Liver (tissue), 9 donors: ENCODE measurements around the gene SLC10A4. TPM values are rescaled to one million over a fixed set of nuclear protein-coding genes. Genes with fewer than 3 reads are reported as not detected.

Experiments used
- DNase-seq: peaks from one replicate; pipeline ENCODE4 v3.0.0-alpha.2; 2017; ENCODE audit warnings: low spot score
- H3K27ac ChIP-seq, 2 donors: one replicate each; pipeline ENCODE4 v1.7.0; 2013; ENCODE audit warnings: inconsistent platforms in 2 of 2, low read length in 2 of 2, control low read depth in 1 of 2, low read depth in 1 of 2, mild to moderate bottlenecking in 1 of 2
- H3K27me3 ChIP-seq, 4 donors: one replicate each; pipeline versions ENCODE4 v1.6.1 to v1.7.0; 2013; ENCODE audit warnings: low read length in 3 of 4, inconsistent platforms in 1 of 4, mild to moderate bottlenecking in 1 of 4, moderate library complexity in 1 of 4; ENCODE audit not compliant: control insufficient read depth in 4 of 4, insufficient read depth in 4 of 4
- H3K36me3 ChIP-seq, 4 donors: one replicate each; pipeline versions ENCODE4 v1.6.1 to v1.7.0; 2013; ENCODE audit warnings: low read length in 3 of 4, mild to moderate bottlenecking in 3 of 4, low read depth in 1 of 4, moderate library complexity in 1 of 4; ENCODE audit not compliant: control insufficient read depth in 4 of 4, insufficient read depth in 3 of 4
- H3K4me1 ChIP-seq, 4 donors: one replicate each; pipeline versions ENCODE4 v1.6.1 to v1.7.0; 2013; ENCODE audit warnings: low read length in 3 of 4, mild to moderate bottlenecking in 3 of 4, moderate library complexity in 1 of 4; ENCODE audit not compliant: control insufficient read depth in 4 of 4, insufficient read depth in 4 of 4
- H3K4me3 ChIP-seq, 3 donors: one replicate each; pipeline versions ENCODE4 v1.6.1 to v1.7.0; 2013; ENCODE audit warnings: low read length in 3 of 3, control low read depth in 1 of 3, low read depth in 1 of 3, mild to moderate bottlenecking in 1 of 3
- H3K9ac ChIP-seq, 2 donors: one replicate each; pipeline ENCODE4 v1.7.0; 2013; ENCODE audit warnings: low read length in 2 of 2, mild to moderate bottlenecking in 2 of 2, moderate library complexity in 2 of 2, control low read depth in 1 of 2, low read depth in 1 of 2
- H3K9me3 ChIP-seq, 4 donors: one replicate each; pipeline versions ENCODE4 v1.6.1 to v1.7.0; 2013; ENCODE audit warnings: low read length in 3 of 4; ENCODE audit not compliant: control insufficient read depth in 4 of 4
- EGR1 ChIP-seq, 2 donors: IDR thresholded peaks; 2 replicates each; pipeline ENCODE4 v1.6.1; 2016 to 2018; ENCODE audit warnings: antibody characterized with exemption in 2 of 2, low read depth in 2 of 2
- FOXA1 ChIP-seq: IDR thresholded peaks from 2 replicates; pipeline ENCODE4 v1.6.1; 2016; ENCODE audit warnings: antibody characterized with exemption
- HNF4A ChIP-seq, 2 donors: conservative IDR thresholded peaks; 2 replicates each; pipeline ENCODE4 v1.6.1; 2016; ENCODE audit warnings: antibody characterized with exemption in 2 of 2, mild to moderate bottlenecking in 2 of 2
- HNF4G ChIP-seq: IDR thresholded peaks from 2 replicates; pipeline ENCODE4 v1.6.1; 2016; ENCODE audit warnings: antibody characterized with exemption
- NR2F2 ChIP-seq: IDR thresholded peaks from 2 replicates; pipeline ENCODE4 v1.6.1; 2016; ENCODE audit warnings: antibody characterized with exemption
- RAD21 ChIP-seq, 2 donors: IDR thresholded peaks; 2 replicates each; pipeline ENCODE4 v1.6.1; 2016; ENCODE audit warnings: antibody characterized with exemption in 2 of 2, mild to moderate bottlenecking in 2 of 2
- SP1 ChIP-seq: IDR thresholded peaks from 2 replicates; pipeline ENCODE4 v1.6.1; 2018; ENCODE audit warnings: antibody characterized with exemption, mild to moderate bottlenecking
- TAF1 ChIP-seq: conservative IDR thresholded peaks from 2 replicates; pipeline ENCODE4 v1.6.1; 2016; ENCODE audit warnings: antibody characterized with exemption, mild to moderate bottlenecking
- YY1 ChIP-seq: IDR thresholded peaks from 2 replicates; pipeline ENCODE4 v1.6.1; 2016; ENCODE audit warnings: antibody characterized with exemption, mild to moderate bottlenecking
- WGBS: extraction: QIAGEN DNeasy Blood & Tissue Kit; methylation state at CpG from one replicate; pipeline ENCODE4 v1.1.7; 2013; 5-methylcytosine and 5-hydroxymethylcytosine counted together
- polyA plus RNA-seq, 2 donors: library from polyadenylated mRNA; stranded (reverse) in 1 of 2; unstranded in 1 of 2; fragments of 200-250 nt in 1 of 2; fragments of >200 nt in 1 of 2; fragmentation: Nextera tagmentation in 1 of 2; extraction: Ambion mirVana in 1 of 2; gene quantifications; one replicate each; pipeline versions ENCODE4 v1.2.1 to v1.2.3, GENCODE V29; 2013 to 2015
- total RNA-seq, 2 donors: library from RNA; depleted of rRNA; stranded (reverse); fragments of >200 nt; gene quantifications; one replicate each; pipeline ENCODE4 v1.2.3, GENCODE V29; 2014
- TF ChIP-seq, protein P1 (sequence below): fragments of 150-350 bp; IDR thresholded peaks from 2 replicates; pipeline ENCODE4 v1.5.1; 2017; ENCODE audit warnings: improper control_type of control experiment, low read depth, low read length; ENCODE audit not compliant: missing input control
- TF ChIP-seq, protein P2 (sequence below): IDR thresholded peaks from 2 replicates; pipeline ENCODE4 v1.6.1; 2016; ENCODE audit warnings: antibody characterized with exemption
- TF ChIP-seq, protein P3 (sequence below): IDR thresholded peaks from 2 replicates; pipeline ENCODE4 v1.6.1; 2016; ENCODE audit warnings: antibody characterized with exemption, mild to moderate bottlenecking
- TF ChIP-seq, protein P4 (sequence below): IDR thresholded peaks from 2 replicates; pipeline ENCODE4 v1.6.1; 2016; ENCODE audit warnings: antibody characterized with exemption
- TF ChIP-seq, protein P5 (sequence below): IDR thresholded peaks from 2 replicates; pipeline ENCODE4 v1.6.1; 2016; ENCODE audit warnings: antibody characterized with exemption
- donor health status: healthy.
- donor health status: healthy.
- donor health status: healthy.
- donor health status: healthy.
- donor health status: healthy.

Gene SLC10A4
- total and polyA plus RNA-seq, 4 donors = 0.08 to 1.8 TPM; not detected in 2

DNA sequence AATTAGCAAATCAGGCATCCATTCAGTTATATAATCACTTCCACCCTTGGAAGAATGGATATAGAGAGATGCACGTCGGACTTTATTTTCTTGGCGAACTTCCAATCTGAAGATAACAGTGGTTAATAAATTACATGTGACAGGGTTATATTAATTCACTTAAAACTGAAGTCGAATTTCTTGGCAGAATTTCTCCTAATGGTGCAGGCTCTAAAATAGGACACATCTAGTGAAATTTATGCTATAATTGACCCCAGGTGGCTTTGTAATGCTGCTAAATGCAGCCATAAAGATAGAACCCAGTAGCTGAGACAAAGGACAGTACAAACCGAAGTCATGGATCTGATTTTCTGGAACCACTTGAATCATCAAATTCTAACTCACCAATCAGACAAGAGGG, 20.8 kb upstream of the SLC10A4 start:
- no peak for TF ChIP-seq EGR1 (IDR thresholded peaks at IDR 0.05; ENCODE audit: low read depth in 2 of 2)
- TF ChIP-seq, protein P1, sequence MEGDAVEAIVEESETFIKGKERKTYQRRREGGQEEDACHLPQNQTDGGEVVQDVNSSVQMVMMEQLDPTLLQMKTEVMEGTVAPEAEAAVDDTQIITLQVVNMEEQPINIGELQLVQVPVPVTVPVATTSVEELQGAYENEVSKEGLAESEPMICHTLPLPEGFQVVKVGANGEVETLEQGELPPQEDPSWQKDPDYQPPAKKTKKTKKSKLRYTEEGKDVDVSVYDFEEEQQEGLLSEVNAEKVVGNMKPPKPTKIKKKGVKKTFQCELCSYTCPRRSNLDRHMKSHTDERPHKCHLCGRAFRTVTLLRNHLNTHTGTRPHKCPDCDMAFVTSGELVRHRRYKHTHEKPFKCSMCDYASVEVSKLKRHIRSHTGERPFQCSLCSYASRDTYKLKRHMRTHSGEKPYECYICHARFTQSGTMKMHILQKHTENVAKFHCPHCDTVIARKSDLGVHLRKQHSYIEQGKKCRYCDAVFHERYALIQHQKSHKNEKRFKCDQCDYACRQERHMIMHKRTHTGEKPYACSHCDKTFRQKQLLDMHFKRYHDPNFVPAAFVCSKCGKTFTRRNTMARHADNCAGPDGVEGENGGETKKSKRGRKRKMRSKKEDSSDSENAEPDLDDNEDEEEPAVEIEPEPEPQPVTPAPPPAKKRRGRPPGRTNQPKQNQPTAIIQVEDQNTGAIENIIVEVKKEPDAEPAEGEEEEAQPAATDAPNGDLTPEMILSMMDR = no peak
- no peak for TF ChIP-seq SP1
- no peak for TF ChIP-seq RAD21 (IDR thresholded peaks at IDR 0.05)
- TF ChIP-seq HNF4G = no peak
- no peak for TF ChIP-seq NR2F2
- TF ChIP-seq, protein P2, sequence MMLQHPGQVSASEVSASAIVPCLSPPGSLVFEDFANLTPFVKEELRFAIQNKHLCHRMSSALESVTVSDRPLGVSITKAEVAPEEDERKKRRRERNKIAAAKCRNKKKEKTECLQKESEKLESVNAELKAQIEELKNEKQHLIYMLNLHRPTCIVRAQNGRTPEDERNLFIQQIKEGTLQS = no peak
- TF ChIP-seq, protein P3, sequence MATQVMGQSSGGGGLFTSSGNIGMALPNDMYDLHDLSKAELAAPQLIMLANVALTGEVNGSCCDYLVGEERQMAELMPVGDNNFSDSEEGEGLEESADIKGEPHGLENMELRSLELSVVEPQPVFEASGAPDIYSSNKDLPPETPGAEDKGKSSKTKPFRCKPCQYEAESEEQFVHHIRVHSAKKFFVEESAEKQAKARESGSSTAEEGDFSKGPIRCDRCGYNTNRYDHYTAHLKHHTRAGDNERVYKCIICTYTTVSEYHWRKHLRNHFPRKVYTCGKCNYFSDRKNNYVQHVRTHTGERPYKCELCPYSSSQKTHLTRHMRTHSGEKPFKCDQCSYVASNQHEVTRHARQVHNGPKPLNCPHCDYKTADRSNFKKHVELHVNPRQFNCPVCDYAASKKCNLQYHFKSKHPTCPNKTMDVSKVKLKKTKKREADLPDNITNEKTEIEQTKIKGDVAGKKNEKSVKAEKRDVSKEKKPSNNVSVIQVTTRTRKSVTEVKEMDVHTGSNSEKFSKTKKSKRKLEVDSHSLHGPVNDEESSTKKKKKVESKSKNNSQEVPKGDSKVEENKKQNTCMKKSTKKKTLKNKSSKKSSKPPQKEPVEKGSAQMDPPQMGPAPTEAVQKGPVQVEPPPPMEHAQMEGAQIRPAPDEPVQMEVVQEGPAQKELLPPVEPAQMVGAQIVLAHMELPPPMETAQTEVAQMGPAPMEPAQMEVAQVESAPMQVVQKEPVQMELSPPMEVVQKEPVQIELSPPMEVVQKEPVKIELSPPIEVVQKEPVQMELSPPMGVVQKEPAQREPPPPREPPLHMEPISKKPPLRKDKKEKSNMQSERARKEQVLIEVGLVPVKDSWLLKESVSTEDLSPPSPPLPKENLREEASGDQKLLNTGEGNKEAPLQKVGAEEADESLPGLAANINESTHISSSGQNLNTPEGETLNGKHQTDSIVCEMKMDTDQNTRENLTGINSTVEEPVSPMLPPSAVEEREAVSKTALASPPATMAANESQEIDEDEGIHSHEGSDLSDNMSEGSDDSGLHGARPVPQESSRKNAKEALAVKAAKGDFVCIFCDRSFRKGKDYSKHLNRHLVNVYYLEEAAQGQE = no peak
- WGBS = 33% methylated on average over 5 of the region's 5 CpGs
- Histone ChIP-seq H3K36me3 (no peaks in the 10 kb centered on the region), H3K27ac (no peak overlapping the region), H3K9me3 (peaks cover 0 to 4% (median 0%) of the 10 kb centered on the region in 4 donors), H3K9ac (no peak overlapping the region), H3K4me1 (no peaks in the 10 kb centered on the region), H3K4me3 (no peak overlapping the region), H3K27me3 (no peaks in the 10 kb centered on the region)
- no peak for DNase-seq

DNA sequence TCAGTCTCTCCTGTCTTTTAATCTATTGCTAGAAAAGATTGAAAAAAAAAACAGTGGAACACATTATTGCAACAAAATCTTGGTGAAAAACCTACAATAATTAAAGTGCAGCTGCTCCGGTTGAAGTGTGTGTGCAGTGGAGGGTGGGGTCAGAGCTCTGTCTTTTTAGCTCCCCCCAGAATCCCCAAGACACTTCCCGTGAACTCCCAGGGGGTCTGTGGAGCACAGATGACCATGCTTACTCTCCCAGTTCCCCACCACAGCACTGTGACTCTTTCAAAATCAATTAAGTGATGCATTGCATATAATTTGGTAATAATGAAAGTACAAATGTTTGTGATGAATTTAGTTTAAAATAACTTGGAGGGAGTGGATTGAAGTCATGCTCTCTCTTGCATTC, 15.7 kb upstream of the SLC10A4 start:
- peaks cover 0 to 4% (median 0%) of the 10 kb centered on the region in 4 donors for H3K9me3 ChIP-seq
- TF ChIP-seq, protein P4, sequence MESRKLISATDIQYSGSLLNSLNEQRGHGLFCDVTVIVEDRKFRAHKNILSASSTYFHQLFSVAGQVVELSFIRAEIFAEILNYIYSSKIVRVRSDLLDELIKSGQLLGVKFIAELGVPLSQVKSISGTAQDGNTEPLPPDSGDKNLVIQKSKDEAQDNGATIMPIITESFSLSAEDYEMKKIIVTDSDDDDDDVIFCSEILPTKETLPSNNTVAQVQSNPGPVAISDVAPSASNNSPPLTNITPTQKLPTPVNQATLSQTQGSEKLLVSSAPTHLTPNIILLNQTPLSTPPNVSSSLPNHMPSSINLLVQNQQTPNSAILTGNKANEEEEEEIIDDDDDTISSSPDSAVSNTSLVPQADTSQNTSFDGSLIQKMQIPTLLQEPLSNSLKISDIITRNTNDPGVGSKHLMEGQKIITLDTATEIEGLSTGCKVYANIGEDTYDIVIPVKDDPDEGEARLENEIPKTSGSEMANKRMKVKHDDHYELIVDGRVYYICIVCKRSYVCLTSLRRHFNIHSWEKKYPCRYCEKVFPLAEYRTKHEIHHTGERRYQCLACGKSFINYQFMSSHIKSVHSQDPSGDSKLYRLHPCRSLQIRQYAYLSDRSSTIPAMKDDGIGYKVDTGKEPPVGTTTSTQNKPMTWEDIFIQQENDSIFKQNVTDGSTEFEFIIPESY = no peak
- TF ChIP-seq EGR1 (IDR thresholded peaks at IDR 0.05; ENCODE audit: low read depth in 2 of 2) = no peak
- no peak for TF ChIP-seq RAD21 (IDR thresholded peaks at IDR 0.05)
- no peak for TF ChIP-seq YY1
- TF ChIP-seq HNF4A (conservative IDR thresholded peaks at IDR 0.05) = no peak
- no peak for TF ChIP-seq TAF1
- no peak for TF ChIP-seq FOXA1
- TF ChIP-seq, protein P5, sequence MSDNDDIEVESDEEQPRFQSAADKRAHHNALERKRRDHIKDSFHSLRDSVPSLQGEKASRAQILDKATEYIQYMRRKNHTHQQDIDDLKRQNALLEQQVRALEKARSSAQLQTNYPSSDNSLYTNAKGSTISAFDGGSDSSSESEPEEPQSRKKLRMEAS = no peak
- TF ChIP-seq, protein P2 = no peak
- no peak for DNase-seq
- H3K36me3 ChIP-seq = no peaks in the 10 kb centered on the region
- no peaks in the 10 kb centered on the region for H3K4me1 ChIP-seq
- no peak overlapping the region for H3K9ac ChIP-seq
- no peak overlapping the region for H3K27ac ChIP-seq
- no peak overlapping the region for H3K4me3 ChIP-seq
- 83% methylated on average over 2 of the region's 2 CpGs for WGBS
- no peaks in the 10 kb centered on the region for H3K27me3 ChIP-seq
